Cerebellar nuclear complex (tissue), 1 donor: ENCODE results near the gene CLEC4M.
A peak's percentile ranks its signal among the peaks of the same experiment; 100 is the strongest.
"Not testable (repeated sequence)": the region's sequence is repeated elsewhere in the genome, so short reads cannot be mapped to it uniquely, and the experiment has no call there.

Source experiments
- DNase-seq, 2 experiments: peaks; one replicate each; lab custom pipeline; 2025; lab: John Stamatoyannopoulos, UW

The CLEC4M gene

GRCh38 chr19:7742575-7742974, 20.5 kb upstream of the CLEC4M start:
- peak in 1 of 2 experiments; percentile 22 for DNase-seq

GRCh38 chr19:7742991-7743390, 20.1 kb upstream of the CLEC4M start:
- DNase-seq = no peak

- DNase-seq = no peak
These were observed 19.6 kb upstream of the CLEC4M start for GRCh38 chr19:7743425-7743841.

DNA sequence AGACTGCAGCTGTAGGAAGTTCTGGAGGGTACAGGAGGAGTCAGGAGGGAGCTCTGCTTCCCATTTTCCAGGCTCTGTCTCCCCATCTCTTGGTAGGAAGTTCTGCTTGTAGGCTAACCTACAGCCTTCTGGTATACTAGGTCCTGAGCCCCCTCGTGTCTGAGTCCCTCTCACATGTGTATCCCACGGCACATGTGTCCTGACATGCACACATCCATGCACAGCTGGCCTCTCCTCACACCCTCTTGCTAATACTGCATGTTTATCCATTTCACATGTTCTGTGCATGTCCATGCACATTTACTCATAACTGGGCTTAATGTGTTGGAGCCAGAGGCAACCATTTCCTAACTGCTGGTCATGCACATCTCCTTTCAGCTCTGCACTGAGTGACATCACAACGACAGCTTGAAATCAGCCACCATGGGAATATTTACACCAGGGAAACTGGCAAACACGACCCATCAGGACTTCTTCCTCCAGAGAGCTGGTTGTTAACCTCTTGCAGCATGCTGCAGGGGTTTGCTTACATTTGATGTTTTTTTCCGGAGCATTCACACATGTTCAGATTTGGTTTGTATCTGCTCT, 18.8 kb upstream of the CLEC4M start:
- DNase-seq = no peak

DNA sequence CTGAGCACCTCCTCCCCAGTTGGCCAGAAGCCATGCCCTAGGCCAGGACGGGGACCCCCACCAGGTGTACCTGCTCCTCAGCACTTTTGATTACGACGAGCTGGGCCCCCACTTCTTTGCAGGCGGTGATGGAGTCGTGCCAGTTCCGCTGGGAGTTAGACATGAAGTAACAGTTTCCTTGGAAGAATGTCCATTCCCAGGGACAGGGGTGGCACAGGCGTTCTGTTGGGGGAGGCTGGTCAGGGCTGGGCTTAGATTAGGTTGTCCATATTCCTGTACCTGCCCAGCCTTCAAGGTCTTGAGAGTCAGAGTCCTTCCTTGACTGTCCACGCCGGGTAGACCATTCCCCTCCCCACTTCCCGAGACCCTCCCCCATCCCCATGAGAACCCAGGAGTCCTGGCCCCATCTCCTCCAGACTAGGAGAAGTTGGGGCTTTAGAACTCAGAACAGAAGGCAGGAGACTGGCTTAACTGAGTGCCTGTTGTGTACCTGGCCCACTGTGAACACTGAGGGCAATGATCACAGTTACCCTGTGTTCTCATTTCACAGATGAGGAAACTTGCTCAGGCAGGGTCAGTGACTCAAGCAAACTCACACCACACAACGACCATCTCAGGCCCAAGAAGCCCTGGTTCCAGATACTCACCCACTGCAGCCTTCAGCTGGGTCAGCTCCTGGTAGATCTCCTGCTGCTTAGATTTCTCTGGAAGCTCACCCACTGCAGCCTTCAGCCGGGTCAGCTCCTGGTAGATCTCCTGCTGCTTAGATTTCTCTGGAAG, 18.0 kb upstream of the CLEC4M start:
- DNase-seq = no peak

- DNase-seq = not testable (repeated sequence)
These were observed 16.7 kb upstream of the CLEC4M start for GRCh38 chr19:7746306-7746705.

DNA sequence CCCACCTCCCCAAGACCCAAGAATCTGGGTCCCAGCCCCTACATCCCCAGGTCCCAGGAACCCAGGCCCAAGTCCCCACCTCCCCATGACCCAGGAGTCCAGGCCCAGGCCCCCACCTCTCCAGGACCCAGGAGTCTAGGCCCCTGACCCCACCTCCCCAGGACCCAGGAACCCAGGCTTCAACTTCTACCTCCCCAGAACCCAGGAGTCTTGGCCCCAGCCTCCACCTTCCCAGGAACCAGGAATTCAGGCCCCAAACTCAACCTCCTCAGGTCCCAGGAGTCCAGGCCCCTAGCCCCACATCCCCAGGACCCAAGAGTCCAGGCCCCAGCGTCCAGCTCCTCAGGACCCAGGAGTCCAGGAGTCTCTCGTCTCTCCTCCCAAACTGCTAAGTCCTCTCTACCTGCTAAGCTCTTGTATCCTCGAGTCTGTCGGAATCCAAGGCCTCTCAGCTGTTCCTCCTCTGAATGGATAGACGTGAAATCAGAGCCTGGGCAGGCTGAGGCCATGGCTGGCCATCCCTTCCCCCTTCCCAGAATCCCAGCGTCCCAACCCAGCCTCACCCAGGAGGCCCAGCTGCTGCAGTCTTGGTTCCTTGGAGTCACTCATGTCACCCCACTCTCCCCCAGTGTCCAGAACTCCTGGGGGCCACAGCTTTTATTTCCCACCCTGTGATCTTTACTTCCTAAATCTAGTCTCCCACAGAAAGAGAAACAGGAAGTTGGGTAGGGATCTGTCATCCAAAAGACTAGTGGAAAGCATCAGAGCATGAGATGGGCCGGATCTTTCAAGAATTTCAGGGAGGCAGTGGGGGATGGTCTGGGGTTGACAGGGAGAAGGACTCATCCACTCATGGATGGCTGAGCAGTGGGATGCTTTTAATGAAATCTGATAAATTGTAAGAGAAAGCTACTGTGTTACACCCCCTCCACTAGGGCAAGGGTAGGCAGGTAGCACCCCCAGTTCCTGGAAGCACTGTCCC, 15.8 kb upstream of the CLEC4M start, which contains the start of gene CD209:
Gene CD209, minus strand, starts transcription at position 632 of the 982 bp plus-strand sequence. Its CDS starts 23 bp downstream, at position 609.
- DNase-seq = no peak

GRCh38 chr19:7748171-7748570, 14.9 kb upstream of the CLEC4M start:
- DNase-seq = no peak

GRCh38 chr19:7748756-7749155, 14.3 kb upstream of the CLEC4M start:
- no peak for DNase-seq

DNA sequence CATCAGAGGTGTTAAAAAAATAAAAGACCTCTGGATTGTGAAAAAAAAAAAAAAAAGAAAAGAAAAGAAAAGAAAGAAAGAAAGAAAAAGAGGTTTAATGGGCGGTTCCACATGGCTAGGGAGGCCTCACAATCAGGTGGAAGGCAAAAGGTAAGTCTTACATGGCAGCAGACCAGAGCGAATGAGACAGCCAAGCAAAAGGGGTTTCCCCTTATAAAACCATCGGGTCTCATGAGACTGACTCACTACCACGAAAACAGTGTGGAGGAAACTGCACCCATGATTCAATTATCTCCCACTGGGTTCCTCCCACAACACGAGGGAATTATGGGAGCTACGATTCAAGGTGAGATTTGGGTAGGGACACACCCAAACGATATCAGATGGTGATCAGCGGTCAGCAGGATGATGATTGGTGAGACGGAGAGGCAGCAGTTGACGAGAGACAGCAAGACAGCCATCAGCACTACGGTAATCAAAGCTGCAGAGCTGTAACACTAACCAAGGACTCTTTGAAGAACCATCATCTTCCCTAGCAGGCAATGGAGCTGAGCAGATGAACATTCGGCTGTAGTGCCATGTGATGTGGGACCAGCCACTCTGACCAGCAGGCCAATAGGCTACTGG, 11.8 kb upstream of the CLEC4M start:
- no peak for DNase-seq

GRCh38 chr19:7756258-7756657, 6.8 kb upstream of the CLEC4M start:
- DNase-seq = no peak

DNA sequence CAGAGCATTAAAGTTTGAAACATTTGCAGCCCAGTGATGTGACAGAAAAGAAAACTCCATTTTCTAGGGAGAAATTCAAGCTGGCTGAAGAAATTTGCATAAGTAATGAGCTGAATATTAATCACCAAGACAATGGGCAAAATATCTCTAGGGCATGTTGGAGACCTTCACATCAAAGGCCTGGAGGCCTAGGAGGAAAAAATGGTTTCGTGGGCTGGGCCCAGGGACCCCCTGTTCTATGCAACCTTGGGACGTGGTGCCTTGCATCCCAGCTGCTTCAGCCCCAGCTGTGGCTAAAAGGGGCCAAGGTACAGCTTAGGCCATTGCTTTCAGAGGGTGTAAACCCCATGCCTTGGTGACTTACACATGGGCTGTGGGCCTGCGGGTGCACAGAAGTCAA, 5.7 kb upstream of the CLEC4M start:
- DNase-seq = no peak

GRCh38 chr19:7759156-7759555, 3.9 kb upstream of the CLEC4M start:
- DNase-seq = no peak

DNA sequence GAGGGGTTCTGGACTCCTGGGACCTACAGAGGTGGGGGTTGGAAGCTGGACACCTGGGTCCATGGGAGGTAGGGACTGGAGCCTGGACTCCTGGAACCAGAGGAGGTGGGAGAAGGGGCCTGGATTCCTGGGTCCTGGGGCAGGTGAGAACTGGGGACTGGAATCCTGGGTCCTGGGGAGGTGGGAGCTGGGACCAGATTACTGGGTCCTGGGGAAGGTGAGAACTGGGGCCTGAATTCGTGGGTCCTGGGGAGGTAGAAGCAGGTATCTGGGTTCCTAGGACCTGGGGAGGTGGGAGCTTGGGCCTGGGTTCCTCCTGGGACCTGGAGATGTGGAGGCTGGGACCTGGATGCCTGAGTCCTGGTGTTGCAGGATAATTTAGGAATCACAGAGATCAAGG, 653 bp downstream of the CLEC4M start:
- no peak for DNase-seq

DNA sequence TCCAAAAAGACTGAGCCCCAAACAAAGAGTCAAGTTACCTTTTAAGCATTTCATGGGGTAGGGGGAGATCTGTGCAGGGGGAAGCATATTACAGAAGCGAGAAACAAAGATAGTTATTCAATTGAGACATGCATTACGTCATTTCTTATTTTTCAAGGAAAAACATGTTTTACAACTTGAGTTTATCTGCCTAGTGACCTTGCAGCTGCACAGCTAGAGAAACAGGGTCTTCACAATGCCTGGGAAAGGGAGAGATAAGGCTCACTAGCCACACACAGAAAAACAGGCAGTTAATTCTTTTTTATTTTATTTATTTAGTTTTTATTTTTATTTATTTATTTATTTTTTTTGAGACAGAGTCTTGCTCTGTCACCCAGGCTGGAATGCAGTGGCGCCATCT, 1.1 kb downstream of the CLEC4M start:
- not testable (repeated sequence) for DNase-seq

- DNase-seq = not testable (repeated sequence)
These were observed 2.0 kb downstream of the CLEC4M start for GRCh38 chr19:7765043-7765442.

DNA sequence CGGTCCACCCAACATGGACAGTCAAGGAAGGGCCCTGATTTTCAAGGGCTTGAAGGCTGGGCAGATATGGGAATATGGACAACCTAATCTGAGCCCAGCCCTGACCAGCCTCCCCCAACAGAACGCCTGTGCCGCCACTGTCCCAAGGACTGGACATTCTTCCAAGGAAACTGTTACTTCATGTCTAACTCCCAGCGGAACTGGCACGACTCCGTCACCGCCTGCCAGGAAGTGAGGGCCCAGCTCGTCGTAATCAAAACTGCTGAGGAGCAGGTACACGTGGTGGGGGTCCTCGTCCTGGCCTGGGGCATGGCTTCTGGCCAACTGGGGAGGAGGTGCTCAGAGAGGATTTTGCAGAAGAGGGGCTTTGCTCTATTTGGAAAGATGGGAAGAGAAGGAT, 3.5 kb downstream of the CLEC4M start:
- no peak for DNase-seq

DNA sequence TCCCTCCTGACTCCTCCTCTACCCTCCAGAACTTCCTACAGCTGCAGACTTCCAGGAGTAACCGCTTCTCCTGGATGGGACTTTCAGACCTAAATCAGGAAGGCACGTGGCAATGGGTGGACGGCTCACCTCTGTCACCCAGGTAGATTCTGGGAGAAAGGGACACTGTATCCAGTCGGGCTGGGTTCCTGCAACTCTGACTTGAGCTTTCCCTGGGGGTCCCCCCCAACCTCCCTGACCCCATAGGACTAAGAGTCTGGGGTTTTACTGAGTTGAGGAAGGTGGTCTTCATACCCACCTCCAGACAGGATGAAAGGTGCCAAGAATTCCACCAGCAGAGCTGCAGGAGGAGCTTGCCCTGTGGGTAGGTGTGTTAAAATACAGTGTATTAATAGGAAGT, 4.4 kb downstream of the CLEC4M start:
- DNase-seq = no peak

- DNase-seq = no peak
These were observed 6.1 kb downstream of the CLEC4M start for GRCh38 chr19:7769171-7769570.

DNA sequence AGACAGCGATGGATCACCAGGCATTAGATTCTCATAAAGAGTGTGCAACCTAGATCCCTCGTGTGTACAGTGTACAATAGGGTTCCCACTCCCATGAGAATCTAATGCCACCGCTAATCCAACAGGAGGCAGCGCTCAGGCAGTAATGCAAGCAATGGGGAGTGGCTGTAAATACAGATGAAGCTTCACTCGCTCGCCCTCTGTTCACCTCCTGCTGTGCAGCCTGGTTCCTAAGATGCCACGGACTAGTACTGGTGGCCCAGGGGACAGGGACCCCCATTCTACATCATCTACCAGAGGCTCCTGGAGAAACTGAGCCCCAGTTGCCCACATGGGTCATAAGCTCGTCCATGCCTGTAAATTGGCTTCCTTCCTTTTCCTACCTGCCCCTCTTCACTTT, 8.0 kb downstream of the CLEC4M start:
- DNase-seq = no peak

DNA sequence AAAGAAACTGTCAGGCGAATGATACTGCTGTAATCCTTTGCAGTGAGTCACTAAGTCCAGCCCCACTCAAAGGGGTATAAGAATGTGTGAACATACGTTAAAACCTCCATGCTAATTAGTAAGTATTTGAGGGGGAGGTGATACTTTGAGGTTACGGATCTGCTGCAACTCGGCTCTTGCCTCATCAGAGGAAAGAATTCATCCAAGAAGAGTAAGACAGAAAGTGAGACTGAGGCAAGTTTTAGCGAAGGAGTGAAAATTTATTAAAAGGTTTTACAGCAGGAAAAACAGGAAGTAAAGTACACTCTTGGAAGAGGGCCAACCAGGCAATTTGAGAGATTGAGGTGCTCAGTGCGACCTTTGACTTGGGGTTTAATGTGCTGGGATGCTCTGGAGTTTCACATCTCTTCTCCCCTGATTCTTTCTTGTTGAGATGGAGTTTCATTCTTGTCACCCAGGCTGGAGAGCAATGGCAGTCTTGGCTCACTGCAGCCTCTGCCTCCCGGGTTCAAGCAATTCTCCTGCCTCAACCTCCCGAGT, 9.8 kb downstream of the CLEC4M start:
- DNase-seq = no peak

DNA sequence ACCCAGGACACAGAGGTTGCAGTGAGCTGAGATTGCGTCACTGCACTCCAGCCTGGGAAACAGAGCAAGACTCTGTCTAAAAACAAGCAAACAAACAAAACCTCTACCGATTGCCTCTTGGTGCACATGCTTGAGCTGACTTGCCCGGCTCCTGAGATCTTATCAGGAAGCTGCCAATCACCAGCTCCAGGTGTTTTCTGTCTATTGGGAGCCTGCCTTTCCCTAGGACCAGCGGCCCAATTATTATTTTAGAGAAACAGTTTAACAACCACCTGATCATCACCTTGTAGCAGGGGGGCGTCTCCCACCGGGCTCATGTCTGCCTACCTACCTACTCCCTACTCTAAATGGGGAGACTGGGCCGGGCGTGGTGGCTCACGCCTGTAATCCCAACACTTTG, 10.8 kb downstream of the CLEC4M start:
- DNase-seq = no peak
